Left ventricle myocardium inferior (tissue), 1 donor: ENCODE results near the gene FKBP6. TPM values are rescaled to one million over a fixed set of nuclear protein-coding genes. Genes with fewer than 3 reads are reported as not detected.
A peak's percentile ranks its signal among the peaks of the same experiment; 100 is the strongest.
"Not testable (repeated sequence)": the region's sequence is repeated elsewhere in the genome, so short reads cannot be mapped to it uniquely, and the experiment has no call there.

ENCODE experiments used
- DNase-seq: peaks from one replicate; pipeline ENCODE4 v3.0.0-alpha.2; 2020
- H3K27ac ChIP-seq: fragments of 200-600 bp; replicated peaks from 2 replicates; pipeline ENCODE4 v1.8.0; 2021
- H3K27me3 ChIP-seq: fragments of 200-600 bp; 2 replicates; pipeline ENCODE4 v1.8.0; 2021; ENCODE audit warnings: low read depth
- H3K36me3 ChIP-seq: fragments of 200-600 bp; 2 replicates; pipeline ENCODE4 v1.8.0; 2021
- H3K4me1 ChIP-seq: fragments of 200-600 bp; 2 replicates; pipeline ENCODE4 v1.8.0; 2021
- H3K4me3 ChIP-seq: fragments of 200-600 bp; 2 replicates; pipeline ENCODE4 v1.8.0; 2021; ENCODE audit warnings: mild to moderate bottlenecking, moderate library complexity
- H3K9me3 ChIP-seq: fragments of 200-600 bp; replicated peaks from 2 replicates; pipeline ENCODE4 v1.8.0; 2021
- CTCF ChIP-seq: fragments of 200-600 bp; IDR thresholded peaks from 2 replicates; pipeline ENCODE4 v1.8.0; 2021; ENCODE audit warnings: antibody characterized with exemption, mild to moderate bottlenecking, borderline replicate concordance
- intact Hi-C: fragments of 100-400 bp; cut with micrococcal nuclease; formaldehyde crosslinking; loops from one replicate; pipeline ENCODE4 v1.11.0; 2022
- total RNA-seq: library from RNA; stranded (reverse); fragmentation: NEBNext Ultra II Directional; extraction: Animal tissue kit (Norgen Biotek cat#: 25700); gene quantifications from one replicate; pipeline ENCODE4 v1.2.1, GENCODE V29; 2021
- donor health status: DM: no; HTN: yes; CAD: no; lungs with severe emphysema.

FKBP6 gene
- total RNA-seq, 1 donor from 2014 or later: not detected

GRCh38 chr7:73307436-73307835 lies 20.5 kb upstream of the FKBP6 start:
- Histone ChIP-seq H3K36me3 (peaks cover 38% of the 10 kb centered on the region), H3K4me3 (no peak overlapping the region), H3K4me1 (peaks cover 18% of the 10 kb centered on the region), H3K27me3 (no peaks in the 10 kb centered on the region), H3K9me3 (no peaks in the 10 kb centered on the region), H3K27ac (no peak overlapping the region)
- DNase-seq: no peak
- TF ChIP-seq CTCF: no peak
- intact Hi-C loops: no loop called here

GRCh38 chr7:73308074-73308664 lies 19.8 kb upstream of the FKBP6 start:
- H3K27ac ChIP-seq: peak overlapping the region; percentile 82
- peaks cover 18% of the 10 kb centered on the region for H3K4me1 ChIP-seq
- H3K9me3 ChIP-seq: no peaks in the 10 kb centered on the region
- H3K4me3 ChIP-seq: peak overlapping the region; percentile 84
- H3K36me3 ChIP-seq: peaks cover 33% of the 10 kb centered on the region
- H3K27me3 ChIP-seq: no peaks in the 10 kb centered on the region
- TF ChIP-seq CTCF: no peak
- intact Hi-C loops: no loop called here
- DNase-seq: no peak

GRCh38 chr7:73308665-73309214 lies 19.2 kb upstream of the FKBP6 start, which contains the start of gene NSUN5:
Gene NSUN5 (minus strand): TSS chr7:73308826. CDS start chr7:73308790, 36 bp downstream.
- peaks cover 27% of the 10 kb centered on the region for H3K36me3 ChIP-seq
- H3K27me3 ChIP-seq: no peaks in the 10 kb centered on the region
- intact Hi-C loops: no loop called here
- H3K9me3 ChIP-seq: no peaks in the 10 kb centered on the region
- peak within 1 kb of the TSS; percentile 82 for H3K27ac ChIP-seq
- DNase-seq: peak; percentile 89
- TF ChIP-seq CTCF: no peak
- H3K4me1 ChIP-seq: peaks cover 18% of the 10 kb centered on the region
- H3K4me3 ChIP-seq: peak within 1 kb of the TSS; percentile 84

- intact Hi-C loops: not testable (repeated sequence)
Measured at GRCh38 chr7:73311421-73311820, 16.5 kb upstream of the FKBP6 start.

GRCh38 chr7:73312831-73313520 lies 15.0 kb upstream of the FKBP6 start:
- peaks cover 13% of the 10 kb centered on the region for H3K4me1 ChIP-seq
- no peak overlapping the region for H3K4me3 ChIP-seq
- H3K9me3 ChIP-seq: no peaks in the 10 kb centered on the region
- intact Hi-C loops: no loop called here
- H3K27ac ChIP-seq: no peak overlapping the region
- no peaks in the 10 kb centered on the region for H3K36me3 ChIP-seq
- no peaks in the 10 kb centered on the region for H3K27me3 ChIP-seq
- DNase-seq: no peak
- TF ChIP-seq CTCF: no peak

More at GRCh38 chr7:73311421-73311820, 16.5 kb upstream of the FKBP6 start:
- H3K4me1 ChIP-seq: peaks cover 18% of the 10 kb centered on the region
- not testable (repeated sequence) for H3K27me3 ChIP-seq, H3K36me3 ChIP-seq, H3K27ac ChIP-seq, H3K4me3 ChIP-seq, H3K9me3 ChIP-seq, DNase-seq

- no peak for DNase-seq
- no peak for TF ChIP-seq CTCF
- Histone ChIP-seq H3K4me1 (peaks cover 8% of the 10 kb centered on the region), H3K4me3 (no peak overlapping the region), H3K36me3 (no peaks in the 10 kb centered on the region), H3K27ac (no peak overlapping the region), H3K9me3 (no peaks in the 10 kb centered on the region), H3K27me3 (no peaks in the 10 kb centered on the region)
- intact Hi-C loops: no loop called here
Measured at GRCh38 chr7:73313521-73313906, 14.4 kb upstream of the FKBP6 start.
